Epidermal melanocyte (primary cell): ENCODE data around the gene ZNF593OS.

ENCODE experiments used
- DNase-seq: peaks from one replicate; pipeline ENCODE4 v3.0.0; 2011; ENCODE audit warnings: low spot score; ENCODE audit not compliant: insufficient read length

ZNF593OS gene

GRCh38 chr1:26171084-26172072 is at the start of gene ZNF593OS:
Gene ZNF593OS, minus strand, starts transcription at chr1:26171832. Its CDS starts 171 bp downstream, at chr1:26171661.
- peak; percentile 8 for DNase-seq

GRCh38 chr1:26221094-26221493 is 49.5 kb upstream of the ZNF593OS start:
- no peak for DNase-seq

GRCh38 chr1:26220199-26220912 is 48.7 kb upstream of the ZNF593OS start:
- DNase-seq = no peak

GRCh38 chr1:26218906-26219494 is 47.4 kb upstream of the ZNF593OS start:
- DNase-seq = no peak

- no peak for DNase-seq
Measured at GRCh38 chr1:26215246-26215645, 43.6 kb upstream of the ZNF593OS start.

GRCh38 chr1:26213335-26213905 is 41.8 kb upstream of the ZNF593OS start:
- no peak for DNase-seq

- no peak for DNase-seq
Measured at GRCh38 chr1:26212726-26213125, 41.1 kb upstream of the ZNF593OS start.

- DNase-seq = no peak
Measured at GRCh38 chr1:26210147-26210870, 38.7 kb upstream of the ZNF593OS start.

- no peak for DNase-seq
Measured at GRCh38 chr1:26203642-26204318, 32.1 kb upstream of the ZNF593OS start.

- no peak for DNase-seq
Measured at GRCh38 chr1:26200413-26200812, 28.8 kb upstream of the ZNF593OS start.

GRCh38 chr1:26197813-26198212 is 26.2 kb upstream of the ZNF593OS start:
- DNase-seq = no peak

- DNase-seq = no peak
Measured at GRCh38 chr1:26197301-26197700, 25.7 kb upstream of the ZNF593OS start.

GRCh38 chr1:26195805-26196204 is 24.2 kb upstream of the ZNF593OS start:
- no peak for DNase-seq

- DNase-seq = no peak
Measured at GRCh38 chr1:26191739-26192138, 20.1 kb upstream of the ZNF593OS start.

- DNase-seq = peak; percentile 21
Measured at GRCh38 chr1:26190373-26190987, 18.8 kb upstream of the ZNF593OS start, which contains the start of gene CATSPER4. Gene CATSPER4, plus strand, starts transcription at chr1:26190602. Its CDS starts 26 bp downstream, at chr1:26190628.

GRCh38 chr1:26189751-26190275 is 18.2 kb upstream of the ZNF593OS start:
- DNase-seq = peak; percentile 13

GRCh38 chr1:26189331-26189730 is 17.7 kb upstream of the ZNF593OS start:
- DNase-seq = peak; percentile 8

GRCh38 chr1:26188477-26188876 is 16.8 kb upstream of the ZNF593OS start:
- DNase-seq = peak; percentile 9

GRCh38 chr1:26187882-26188281 is 16.2 kb upstream of the ZNF593OS start:
- no peak for DNase-seq
